HUES6 (cell line): ENCODE results near the gene GNG7.
"Not testable (repeated sequence)": the region's sequence is repeated elsewhere in the genome, so short reads cannot be mapped to it uniquely, and the experiment has no call there.

Experiments used
- H3K27ac ChIP-seq: 2 replicates; pipeline ENCODE4 v1.7.0; 2013; ENCODE audit warnings: low read depth, mild to moderate bottlenecking, low read length, inconsistent platforms
- H3K27me3 ChIP-seq: 2 replicates; pipeline ENCODE4 v1.6.1; 2013; ENCODE audit warnings: low read length; ENCODE audit not compliant: control insufficient read depth, insufficient read depth
- H3K36me3 ChIP-seq: 2 replicates; pipeline ENCODE4 v1.6.1; 2013; ENCODE audit warnings: low read length; ENCODE audit not compliant: control insufficient read depth, insufficient read depth
- H3K4me1 ChIP-seq: 2 replicates; pipeline ENCODE4 v1.6.1; 2013; ENCODE audit warnings: low read length; ENCODE audit not compliant: control insufficient read depth, insufficient read depth
- H3K4me3 ChIP-seq: 2 replicates; pipeline ENCODE4 v1.5.1; 2013; ENCODE audit warnings: low read depth, low read length
- H3K9ac ChIP-seq: one replicate; pipeline ENCODE4 v1.6.1; 2013; ENCODE audit warnings: mild to moderate bottlenecking, low read length
- H3K9me3 ChIP-seq: 2 replicates; pipeline ENCODE4 v1.6.1; 2013; ENCODE audit warnings: low read depth, low read length; ENCODE audit not compliant: control insufficient read depth, insufficient read depth

The GNG7 gene

GRCh38 chr19:2613507-2614295 lies 88.8 kb downstream of the GNG7 start:
- peak overlapping the region; percentile 43 for H3K9ac ChIP-seq
- H3K4me3 ChIP-seq: no peak overlapping the region

GRCh38 chr19:2612619-2613249 lies 89.8 kb downstream of the GNG7 start:
- H3K4me1 ChIP-seq: peaks cover 15% of the 10 kb centered on the region
- H3K36me3 ChIP-seq: no peaks in the 10 kb centered on the region
- no peaks in the 10 kb centered on the region for H3K27me3 ChIP-seq
- peak overlapping the region; percentile 43 for H3K9ac ChIP-seq
- no peak overlapping the region for H3K4me3 ChIP-seq
- H3K9me3 ChIP-seq: peaks cover 9% of the 10 kb centered on the region
- no peak overlapping the region for H3K27ac ChIP-seq

More at GRCh38 chr19:2613507-2614295, 88.8 kb downstream of the GNG7 start:
- Histone ChIP-seq H3K9me3 (peaks cover 9% of the 10 kb centered on the region), H3K36me3 (no peaks in the 10 kb centered on the region), H3K4me1 (peaks cover 10% of the 10 kb centered on the region), H3K27me3 (no peaks in the 10 kb centered on the region), H3K27ac (no peak overlapping the region)

GRCh38 chr19:2611483-2612464 lies 90.7 kb downstream of the GNG7 start:
- peaks cover 17% of the 10 kb centered on the region for H3K4me1 ChIP-seq
- H3K9ac ChIP-seq: no peak overlapping the region
- no peaks in the 10 kb centered on the region for H3K27me3 ChIP-seq
- no peak overlapping the region for H3K27ac ChIP-seq
- no peak overlapping the region for H3K4me3 ChIP-seq
- H3K9me3 ChIP-seq: peaks cover 9% of the 10 kb centered on the region
- no peaks in the 10 kb centered on the region for H3K36me3 ChIP-seq

- Histone ChIP-seq H3K36me3 (no peaks in the 10 kb centered on the region), H3K4me3 (peak overlapping the region; percentile 47), H3K4me1 (peaks cover 17% of the 10 kb centered on the region), H3K9me3 (peaks cover 9% of the 10 kb centered on the region), H3K27me3 (no peaks in the 10 kb centered on the region), H3K9ac (peak overlapping the region; percentile 50), H3K27ac (no peak overlapping the region)
Observed at GRCh38 chr19:2610637-2611482, 91.6 kb downstream of the GNG7 start.

- H3K36me3 ChIP-seq: no peaks in the 10 kb centered on the region
- H3K27ac ChIP-seq: no peak overlapping the region
- no peak overlapping the region for H3K4me3 ChIP-seq
- no peaks in the 10 kb centered on the region for H3K27me3 ChIP-seq
- peaks cover 5% of the 10 kb centered on the region for H3K9me3 ChIP-seq
- no peak overlapping the region for H3K9ac ChIP-seq
- peaks cover 17% of the 10 kb centered on the region for H3K4me1 ChIP-seq
Observed at GRCh38 chr19:2609389-2610116, 92.9 kb downstream of the GNG7 start.

- H3K27me3 ChIP-seq, H3K36me3 ChIP-seq, H3K9ac ChIP-seq, H3K27ac ChIP-seq, H3K4me3 ChIP-seq, H3K9me3 ChIP-seq: not testable (repeated sequence)
- H3K4me1 ChIP-seq: peaks cover 17% of the 10 kb centered on the region
Observed at GRCh38 chr19:2609034-2609388, 93.5 kb downstream of the GNG7 start.

GRCh38 chr19:2608602-2608922 lies 93.9 kb downstream of the GNG7 start:
- H3K27ac ChIP-seq: no peak overlapping the region

GRCh38 chr19:2607712-2608601 lies 94.5 kb downstream of the GNG7 start:
- H3K9me3 ChIP-seq: no peaks in the 10 kb centered on the region
- peaks cover 14% of the 10 kb centered on the region for H3K4me1 ChIP-seq
- H3K36me3 ChIP-seq: no peaks in the 10 kb centered on the region
- no peaks in the 10 kb centered on the region for H3K27me3 ChIP-seq
- no peak overlapping the region for H3K9ac ChIP-seq
- H3K27ac ChIP-seq: no peak overlapping the region
- H3K4me3 ChIP-seq: no peak overlapping the region

More at GRCh38 chr19:2608602-2608922, 93.9 kb downstream of the GNG7 start:
- H3K9ac ChIP-seq: no peak overlapping the region
- no peaks in the 10 kb centered on the region for H3K27me3 ChIP-seq
- H3K4me3 ChIP-seq: no peak overlapping the region
- H3K36me3 ChIP-seq: no peaks in the 10 kb centered on the region
- H3K9me3 ChIP-seq: no peaks in the 10 kb centered on the region
- H3K4me1 ChIP-seq: peaks cover 16% of the 10 kb centered on the region

GRCh38 chr19:2606774-2607173 lies 95.7 kb downstream of the GNG7 start:
- H3K4me3 ChIP-seq, H3K9ac ChIP-seq, H3K9me3 ChIP-seq, H3K36me3 ChIP-seq, H3K27me3 ChIP-seq, H3K27ac ChIP-seq: not testable (repeated sequence)
- peaks cover 20% of the 10 kb centered on the region; the same call in 1 of the 2 replicates for H3K4me1 ChIP-seq
